AG09309 (cell line): ENCODE data around the gene PIP5KL1.

Source experiments
- DNase-seq: peaks from one replicate; pipeline ENCODE4 v3.0.0-alpha.2; 2010; ENCODE audit warnings: low read depth
- H3K4me3 ChIP-seq: 2 replicates; pipeline ENCODE4 v1.5.1; 2011; ENCODE audit warnings: mild to moderate bottlenecking, low read depth, low read length, moderate library complexity; ENCODE audit not compliant: control insufficient read depth
- CTCF ChIP-seq: IDR thresholded peaks from 2 replicates; pipeline ENCODE4 v1.5.1; 2011; ENCODE audit warnings: mild to moderate bottlenecking, low read depth, low read length, inconsistent platforms; ENCODE audit not compliant: insufficient read depth, control insufficient read depth; ENCODE audit errors: missing control alignments

The PIP5KL1 gene

GRCh38 chr9:127973169-127974000 lies 42.8 kb upstream of the PIP5KL1 start:
- H3K4me3 ChIP-seq = no peak overlapping the region
- no peak for TF ChIP-seq CTCF
- no peak for DNase-seq

- TF ChIP-seq CTCF = no peak
- H3K4me3 ChIP-seq = no peak overlapping the region
- no peak for DNase-seq
Observed at GRCh38 chr9:127972236-127972871, 41.8 kb upstream of the PIP5KL1 start.

- no peak overlapping the region for H3K4me3 ChIP-seq
- no peak for DNase-seq
- no peak for TF ChIP-seq CTCF
Observed at GRCh38 chr9:127971357-127972235, 41.0 kb upstream of the PIP5KL1 start.

- TF ChIP-seq CTCF = no peak
- no peak for DNase-seq
Observed at GRCh38 chr9:127970401-127971313, 40.1 kb upstream of the PIP5KL1 start.

GRCh38 chr9:127968700-127969383 lies 38.3 kb upstream of the PIP5KL1 start:
- peak; percentile 56 for DNase-seq
- TF ChIP-seq CTCF = no peak
- no peak overlapping the region for H3K4me3 ChIP-seq

More at GRCh38 chr9:127970401-127971313, 40.1 kb upstream of the PIP5KL1 start:
- H3K4me3 ChIP-seq = no peak overlapping the region
